Stimulated activated CD8-positive, alpha-beta memory T cell treated with anti-CD3 and anti-CD28 coated beads, Interleukin-15, amount 100 ng/mL, for 4 hours (primary cell): ENCODE data around the gene BMERB1.
"Not testable (repeated sequence)": the region's sequence is repeated elsewhere in the genome, so short reads cannot be mapped to it uniquely, and the experiment has no call there.

Source experiments
- DNase-seq, 2 donors: peaks; one replicate each; pipeline ENCODE4 v3.0.0-alpha.2; 2020; ENCODE audit warnings: low read depth in 2 of 2

BMERB1 gene

GRCh38 chr16:15557258-15557657 lies 122.9 kb downstream of the BMERB1 start:
- no peak for DNase-seq

GRCh38 chr16:15559176-15559575 lies 124.8 kb downstream of the BMERB1 start:
- no peak for DNase-seq

- DNase-seq: no peak
Observed at GRCh38 chr16:15564604-15565339, 130.4 kb downstream of the BMERB1 start.

DNA sequence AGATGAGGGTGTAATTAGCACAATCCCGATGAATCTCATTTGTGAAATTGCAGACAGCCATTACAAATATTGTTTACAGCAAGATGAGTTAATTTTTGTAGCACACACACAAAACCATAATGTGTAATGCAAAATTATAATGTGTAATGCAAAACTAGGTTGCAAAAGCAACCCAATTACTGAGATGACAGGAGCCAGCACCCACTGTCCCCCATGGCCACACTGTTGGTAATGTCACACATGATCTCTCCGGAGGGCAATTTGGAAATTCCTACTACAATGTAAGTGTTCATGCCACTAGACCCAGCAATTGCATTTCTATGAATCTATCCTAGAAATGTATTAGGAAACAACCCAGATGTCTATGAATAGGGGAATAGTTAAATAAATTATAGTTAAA lies 131.7 kb downstream of the BMERB1 start:
- no peak for DNase-seq

DNA sequence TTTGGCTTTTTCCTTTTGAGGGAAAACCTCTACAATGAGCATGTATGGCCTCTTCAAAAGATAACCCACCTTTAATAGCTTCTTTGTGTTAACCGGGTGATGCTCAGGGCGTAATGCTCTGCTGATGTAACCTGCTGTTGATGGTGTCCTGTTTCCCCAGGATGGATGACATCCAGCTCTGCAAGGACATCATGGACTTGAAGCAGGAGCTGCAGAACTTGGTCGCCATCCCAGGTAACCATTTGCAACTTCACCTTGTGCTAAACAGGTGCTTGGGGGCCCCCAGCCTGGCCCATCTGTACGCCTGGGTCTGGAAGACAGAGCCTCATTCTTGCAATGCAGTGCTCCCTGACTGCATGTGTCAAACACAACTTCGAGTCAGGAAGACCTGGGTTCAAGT lies 133.4 kb downstream of the BMERB1 start:
- DNase-seq: no peak

DNA sequence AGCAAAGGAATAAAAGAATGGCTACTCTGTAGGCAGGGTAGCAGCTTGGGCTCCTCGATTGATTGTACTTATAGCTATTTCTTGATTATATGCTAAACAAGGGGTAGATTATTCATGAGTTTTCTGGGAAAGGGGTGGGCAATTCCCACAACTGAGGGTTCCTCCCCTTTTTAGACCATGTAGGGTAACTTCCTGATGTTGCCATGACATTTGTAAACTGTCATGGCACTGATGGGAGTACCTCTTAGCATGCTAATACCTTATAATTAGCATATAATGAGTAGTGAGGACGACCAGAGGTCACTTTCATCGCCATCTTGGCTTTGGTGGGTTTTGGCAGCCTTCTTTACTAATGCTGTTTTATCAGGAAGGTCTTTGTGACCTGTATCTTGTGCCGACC lies 136.3 kb downstream of the BMERB1 start:
- DNase-seq: not testable (repeated sequence)

- no peak for DNase-seq
Observed at GRCh38 chr16:15571557-15571956, 137.2 kb downstream of the BMERB1 start.

- DNase-seq: no peak
Observed at GRCh38 chr16:15572329-15573001, 138.1 kb downstream of the BMERB1 start.

- no peak for DNase-seq
Observed at GRCh38 chr16:15573274-15573895, 139.0 kb downstream of the BMERB1 start.

DNA sequence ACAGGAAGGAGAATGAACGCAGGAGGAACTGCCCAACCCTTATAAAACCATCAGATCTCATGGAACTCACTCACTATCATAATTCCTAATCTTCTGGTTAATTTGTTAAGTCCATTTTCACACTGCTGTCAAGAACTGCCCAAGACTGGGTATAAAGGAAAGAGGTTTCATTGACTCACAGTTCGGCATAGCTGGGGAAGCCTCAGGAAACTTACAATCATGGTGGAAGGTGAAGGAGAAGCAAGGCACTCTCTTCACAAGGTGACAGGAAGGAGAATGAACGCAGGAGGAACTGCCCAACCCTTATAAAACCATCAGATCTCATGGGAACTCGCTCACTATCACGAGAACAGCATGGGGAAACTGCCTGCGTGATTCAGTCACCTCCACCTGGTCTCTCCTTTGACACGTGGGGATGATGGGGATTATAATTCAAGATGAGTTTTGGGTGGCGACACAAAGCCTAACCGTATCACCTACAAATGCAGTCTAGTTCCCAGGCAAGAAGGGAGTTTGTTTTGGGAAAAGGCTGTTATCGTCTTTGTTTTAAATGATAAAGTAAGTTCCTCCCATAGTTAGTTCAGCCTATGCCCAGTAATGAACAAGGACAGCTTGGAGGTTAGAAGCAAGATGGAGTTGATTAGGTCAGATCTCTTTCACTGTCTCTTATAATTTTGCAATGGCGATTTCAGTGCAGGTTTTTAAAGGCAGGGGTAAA lies 139.7 kb downstream of the BMERB1 start:
- DNase-seq: not testable (repeated sequence)

DNA sequence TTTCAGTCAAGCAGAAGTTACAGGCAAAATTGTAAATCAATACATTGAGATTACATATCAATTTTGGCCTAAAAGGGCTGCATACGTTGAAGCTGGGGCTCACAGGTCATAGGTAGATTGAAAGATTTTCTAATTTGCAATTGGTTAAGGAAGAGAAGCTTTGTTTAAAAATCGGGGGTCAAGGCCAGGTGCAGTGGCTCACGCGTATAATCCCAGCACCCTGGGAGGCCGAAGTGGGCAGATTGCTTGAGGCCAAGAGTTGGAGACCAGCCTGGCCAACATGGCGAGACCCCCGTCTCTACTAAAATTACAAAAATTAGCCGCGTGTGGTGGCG lies 140.2 kb downstream of the BMERB1 start:
- DNase-seq: no peak

- no peak for DNase-seq
Observed at GRCh38 chr16:15575293-15576049, 141.1 kb downstream of the BMERB1 start.

- no peak for DNase-seq
Observed at GRCh38 chr16:15576960-15577958, 142.9 kb downstream of the BMERB1 start.

GRCh38 chr16:15578824-15579223 lies 144.4 kb downstream of the BMERB1 start:
- DNase-seq: no peak

GRCh38 chr16:15581127-15581815 lies 146.9 kb downstream of the BMERB1 start:
- DNase-seq: no peak

GRCh38 chr16:15583526-15583925 lies 149.1 kb downstream of the BMERB1 start:
- no peak for DNase-seq

GRCh38 chr16:15585956-15586355 lies 151.6 kb downstream of the BMERB1 start:
- DNase-seq: no peak

DNA sequence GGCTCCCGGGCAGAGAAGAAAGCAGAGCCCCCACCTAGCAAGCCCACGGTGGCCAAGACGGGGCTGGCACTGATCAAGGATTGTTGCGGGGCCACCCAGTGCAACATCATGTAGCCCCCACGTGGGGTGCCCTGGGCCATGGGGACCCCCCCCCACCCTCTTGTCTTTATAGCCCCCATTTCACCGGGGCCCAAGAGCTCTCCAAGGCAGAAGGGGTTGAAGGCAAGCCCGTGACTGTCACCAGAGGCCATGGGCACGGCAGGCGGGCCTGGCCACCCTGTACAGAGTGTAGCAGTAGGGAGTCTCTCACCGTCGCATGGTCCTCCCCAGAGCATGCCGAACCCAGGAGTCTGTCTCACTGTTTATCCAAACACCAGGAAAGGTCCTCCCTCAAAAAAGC lies 152.3 kb downstream of the BMERB1 start:
- DNase-seq: no peak

DNA sequence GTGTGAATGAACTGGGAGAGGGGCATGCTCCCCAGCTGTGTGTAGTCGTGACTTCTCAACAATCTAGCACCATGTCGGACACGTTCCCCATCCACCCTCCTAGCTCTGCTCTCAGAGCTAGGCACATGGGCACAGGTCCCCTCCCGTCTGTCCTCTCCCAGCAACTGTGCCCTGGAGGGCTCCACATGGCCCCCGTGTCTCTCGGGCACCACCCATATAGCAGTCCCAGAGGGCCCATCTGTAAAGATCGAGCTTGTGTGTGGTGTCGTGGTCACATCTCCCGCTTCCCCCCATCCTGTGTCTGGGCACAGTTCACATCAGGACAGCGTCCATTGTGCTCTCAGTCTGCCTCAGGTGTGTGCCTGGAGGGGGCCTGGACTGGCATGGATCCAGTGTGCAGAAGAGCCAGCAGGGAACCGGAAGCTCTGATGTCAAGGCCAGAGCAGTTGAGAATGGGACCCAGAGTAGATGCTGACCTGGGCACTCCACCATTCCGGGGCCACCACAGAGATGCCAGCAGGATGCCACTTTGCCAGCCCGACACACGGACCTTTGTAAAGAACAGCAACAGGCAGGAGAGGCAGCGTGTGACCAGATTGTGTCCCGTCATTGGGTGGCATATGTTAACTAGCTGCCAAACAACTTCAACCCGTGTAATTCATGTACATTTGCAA lies 152.9 kb downstream of the BMERB1 start:
- no peak for DNase-seq
